GM23338 (cell line): ENCODE measurements around the gene ERC1. TPM values are rescaled to one million over a fixed set of nuclear protein-coding genes. Genes with fewer than 3 reads are reported as not detected.

Source experiments
- ATAC-seq: fragments of 200-7000 bp; cut with Tn5 transposase; 3 replicates; pipeline ENCODE4 v1.9.1; 2020
- DNase-seq: peaks from one replicate; pipeline ENCODE4 v3.0.0-alpha.2; 2015; ENCODE audit warnings: low spot score
- H2AFZ ChIP-seq: fragments of 200-600 bp; sonication (generic); 2 replicates; pipeline ENCODE4 v1.8.0; 2016; ENCODE audit warnings: antibody characterized with exemption, mild to moderate bottlenecking, moderate library complexity
- H3F3A ChIP-seq: fragments of 200-600 bp; sonication (generic); replicated peaks from 2 replicates; pipeline ENCODE4 v1.8.0; 2017; ENCODE audit warnings: antibody characterized with exemption, mixed run types, low read depth
- H3K27ac ChIP-seq: fragments of 200-600 bp; sonication (generic); 2 replicates; pipeline ENCODE4 v1.6.1; 2016; ENCODE audit warnings: low read depth
- H3K27me3 ChIP-seq: fragments of 200-600 bp; sonication (generic); 2 replicates; pipeline ENCODE4 v1.8.0; 2016; ENCODE audit warnings: mild to moderate bottlenecking, mixed run types, moderate library complexity; ENCODE audit not compliant: insufficient read depth
- H3K36me3 ChIP-seq: fragments of 200-600 bp; sonication (generic); 2 replicates; pipeline ENCODE4 v1.8.0; 2016; ENCODE audit warnings: mild to moderate bottlenecking; ENCODE audit not compliant: insufficient read depth
- H3K4me1 ChIP-seq: fragments of 200-600 bp; sonication (generic); 2 replicates; pipeline ENCODE4 v1.8.0; 2016; ENCODE audit warnings: mild to moderate bottlenecking, moderate library complexity; ENCODE audit not compliant: insufficient read depth
- H3K4me2 ChIP-seq: fragments of 200-600 bp; sonication (generic); 2 replicates; pipeline ENCODE4 v1.7.1; 2017; ENCODE audit warnings: mixed run types
- H3K4me3 ChIP-seq: fragments of 200-600 bp; sonication (generic); 2 replicates; pipeline ENCODE4 v1.6.1; 2016; ENCODE audit warnings: mixed run types
- H3K79me2 ChIP-seq: fragments of 200-600 bp; sonication (generic); replicated peaks from 2 replicates; pipeline ENCODE4 v1.8.0; 2017; ENCODE audit warnings: mild to moderate bottlenecking; ENCODE audit not compliant: insufficient read depth
- H3K9me2 ChIP-seq: fragments of 200-600 bp; sonication (generic); 2 replicates; pipeline ENCODE4 v1.8.0; 2017; ENCODE audit not compliant: insufficient read depth
- H4K20me1 ChIP-seq: fragments of 200-600 bp; sonication (generic); replicated peaks from 2 replicates; pipeline ENCODE4 v1.8.0; 2017; ENCODE audit warnings: mild to moderate bottlenecking; ENCODE audit not compliant: insufficient read depth
- H3K27ac Mint-ChIP-seq: 2 replicates; pipeline ENCODE4 v1.8.0; 2020; ENCODE audit warnings: inconsistent platforms, mild to moderate bottlenecking, moderate library complexity, mixed read lengths
- H3K27me3 Mint-ChIP-seq: 3 replicates; pipeline ENCODE4 v1.8.0; 2022; ENCODE audit warnings: low read depth, mild to moderate bottlenecking, moderate library complexity, mixed read lengths, inconsistent platforms; ENCODE audit not compliant: insufficient read depth, poor library complexity
- H3K36me3 Mint-ChIP-seq: 3 replicates; pipeline ENCODE4 v1.8.0; 2021; ENCODE audit warnings: low read depth, mild to moderate bottlenecking, inconsistent platforms, moderate library complexity, mixed read lengths
- H3K4me1 Mint-ChIP-seq: 3 replicates; pipeline ENCODE4 v1.8.0; 2020; ENCODE audit warnings: mild to moderate bottlenecking, inconsistent platforms, mixed read lengths
- H3K4me3 Mint-ChIP-seq: 3 replicates; pipeline ENCODE4 v1.8.0; 2021; ENCODE audit warnings: moderate library complexity, mild to moderate bottlenecking, inconsistent platforms, mixed read lengths
- H3K9me3 Mint-ChIP-seq: 3 replicates; pipeline ENCODE4 v1.8.0; 2020; ENCODE audit warnings: moderate library complexity, mild to moderate bottlenecking, inconsistent platforms, mixed read lengths
- CREB1 ChIP-seq: fragments of 250-450 bp; sonication (Bioruptor Pico); IDR thresholded peaks from 2 replicates; pipeline ENCODE4 v1.5.0; 2020; ENCODE audit warnings: low read depth, mild to moderate bottlenecking, moderate library complexity
- CTCF ChIP-seq, 2 experiments: fragments of 200-600 bp in 1 of 2; sonication (generic) in 1 of 2; conservative IDR thresholded peaks; 2 replicates each; pipeline versions ENCODE4 v1.5.1 to v1.6.1; 2016 to 2017; ENCODE audit warnings: antibody characterized with exemption in 2 of 2, low read depth in 2 of 2, mild to moderate bottlenecking in 2 of 2, moderate library complexity in 1 of 2
- EZH2 ChIP-seq: fragments of 200-600 bp; sonication (generic); IDR thresholded peaks from one replicate; pipeline ENCODE4 v1.8.0; 2017; ENCODE audit warnings: antibody characterized with exemption, mild to moderate bottlenecking, low read depth; ENCODE audit not compliant: unreplicated experiment
- NANOG ChIP-seq: IDR thresholded peaks from 2 replicates; pipeline ENCODE4 v1.6.1; 2016; ENCODE audit warnings: antibody characterized with exemption, borderline replicate concordance
- REST ChIP-seq: IDR thresholded peaks from one replicate; pipeline ENCODE4 v1.6.1; 2018; ENCODE audit warnings: antibody characterized with exemption; ENCODE audit not compliant: unreplicated experiment
- ZNF114 ChIP-seq: fragments of 250-450 bp; sonication (Bioruptor Pico); IDR thresholded peaks from 2 replicates; pipeline ENCODE4 v1.5.0; 2020; ENCODE audit warnings: mild to moderate bottlenecking, moderate library complexity
- ZNF331 ChIP-seq: fragments of 250-450 bp; sonication (Bioruptor Pico); IDR thresholded peaks from 2 replicates; pipeline ENCODE4 v1.5.0; 2020; ENCODE audit warnings: low read depth, mild to moderate bottlenecking, moderate library complexity
- ZNF462 ChIP-seq: fragments of 250-450 bp; sonication (Bioruptor Pico); IDR thresholded peaks from 2 replicates; pipeline ENCODE4 v1.5.0; 2020; ENCODE audit warnings: mild to moderate bottlenecking, moderate library complexity
- polyA plus RNA-seq: library from polyadenylated mRNA; unstranded; fragments of >200 nt; fragmentation: Nextera tagmentation; extraction: Ambion mirVana; gene quantifications from 2 replicates; pipeline ENCODE4 v1.2.1, GENCODE V29; 2016
- total RNA-seq: library from RNA; depleted of rRNA; stranded (reverse); fragments of >200 nt; shearing (Covaris generic); gene quantifications from 2 replicates; pipeline ENCODE4 v1.2.3, GENCODE V29; 2014

The ERC1 gene
- total and polyA plus RNA-seq, 2 experiments from 2014 or later, result 28.1 to 35.3 TPM

- TF ChIP-seq ZNF331, result no peak
- no peak for TF ChIP-seq NANOG
- TF ChIP-seq CREB1 (CRISPR knock-in tag), result no peak
- no peak for TF ChIP-seq CTCF (conservative IDR thresholded peaks at IDR 0.05; ENCODE audit: low read depth in 2 of 2)
Observed at GRCh38 chr12:979349-979748, 11.7 kb upstream of the ERC1 start (continued).

GRCh38 chr12:981176-981828, 9.7 kb upstream of the ERC1 start:
- Histone ChIP-seq H3K79me2 (no peaks in the 10 kb centered on the region), H3K4me3 (no peak overlapping the region), H3K36me3 (no peaks in the 10 kb centered on the region), H3K4me2 (no peak overlapping the region), H3F3A (no peaks in the 10 kb centered on the region), H3K27me3 (no peaks in the 10 kb centered on the region), H3K27ac (no peak overlapping the region), H2AFZ (no peak overlapping the region), H3K9me2 (peaks cover 10% of the 10 kb centered on the region), H4K20me1 (no peaks in the 10 kb centered on the region), H3K4me1 (no peaks in the 10 kb centered on the region)
- Mint-ChIP-seq H3K27me3 (peaks cover 2% of the 10 kb centered on the region), H3K4me1 (no peaks in the 10 kb centered on the region), H3K36me3 (no peaks in the 10 kb centered on the region), H3K9me3 (no peaks in the 10 kb centered on the region), H3K4me3 (no peak overlapping the region), H3K27ac (no peak overlapping the region)
- TF ChIP-seq ZNF462 (CRISPR knock-in tag) (no peak), CTCF (conservative IDR thresholded peaks at IDR 0.05; ENCODE audit: low read depth in 2 of 2) (no peak), EZH2 (no peak), REST (no peak), ZNF331 (no peak), ZNF114 (CRISPR knock-in tag) (no peak), NANOG (no peak)
- DNase-seq, result no peak
- ATAC-seq, result no peak
